ENCODE results near the gene GAB2. TPM values are rescaled to one million over a fixed set of nuclear protein-coding genes. Genes with fewer than 3 reads are reported as not detected.

GAB2 gene
- total and polyA plus RNA-seq, 2 of the 13 experiments (the other 11 are each of a cell fraction or from before 2014, with no cell fraction given), result 4.1 to 8.6 TPM

- POLR2A ChIA-PET, result no interaction called here
- no peak; the same call in 2 of the 3 replicates for ATAC-seq
- H3K79me2 ChIP-seq (ENCODE audit: insufficient read depth, low read length), result no peaks in the 10 kb centered on the region
- no peak overlapping the region for H3K9ac ChIP-seq (ENCODE audit: insufficient read depth, low read depth, low read length)
- intact Hi-C loops (cut with micrococcal nuclease; ENCODE audit: unreplicated experiment) (no loop called here), in situ Hi-C loops (cut with HindIII; ENCODE audit: extremely low pct_ligation_motif_present, low pct_unique_long_range_greater_than_20kb) (no loop called here)
- no peaks in the 10 kb centered on the region for H3K9me3 ChIP-seq (ENCODE audit: low read length)
- H3K4me2 ChIP-seq (ENCODE audit: low read depth, low read length), result no peak overlapping the region
- 94% methylated on average over 1 of the region's 1 CpG for WGBS (ENCODE audit: low lambda C conversion rate)
- BruUV-seq (replicated peaks), result no TSS peak
- TF ChIP-seq CEBPB (IDR thresholded peaks at IDR 0.05; ENCODE audit: borderline replicate concordance, low read depth, low read length) (no peak), AKNA (CRISPR knock-in tag; IDR thresholded peaks at IDR 0.05; ENCODE audit: borderline replicate concordance) (no peak), PBX2 (CRISPR knock-in tag; IDR thresholded peaks at IDR 0.05) (no peak), DNMT3B (CRISPR knock-in tag; conservative IDR thresholded peaks at IDR 0.05) (no peak), SP2 (CRISPR knock-in tag; IDR thresholded peaks at IDR 0.05) (no peak), USF2 (IDR thresholded peaks at IDR 0.05; ENCODE audit: low read depth, low read length) (no peak), USF2 (CRISPR knock-in tag; IDR thresholded peaks at IDR 0.05; ENCODE audit: borderline replicate concordance) (no peak), NR2F2 (IDR thresholded peaks at IDR 0.05; ENCODE audit: borderline replicate concordance, low read depth) (no peak), HNRNPH1 (optimal IDR thresholded peaks at IDR 0.05; ENCODE audit: low read depth, low read length) (no peak), RBAK (CRISPR knock-in tag; IDR thresholded peaks at IDR 0.05) (no peak), ZNF17 (CRISPR knock-in tag; IDR thresholded peaks at IDR 0.05) (no peak), RFXANK (CRISPR knock-in tag; IDR thresholded peaks at IDR 0.05) (no peak)
- TF ChIP-seq, protein P1, sequence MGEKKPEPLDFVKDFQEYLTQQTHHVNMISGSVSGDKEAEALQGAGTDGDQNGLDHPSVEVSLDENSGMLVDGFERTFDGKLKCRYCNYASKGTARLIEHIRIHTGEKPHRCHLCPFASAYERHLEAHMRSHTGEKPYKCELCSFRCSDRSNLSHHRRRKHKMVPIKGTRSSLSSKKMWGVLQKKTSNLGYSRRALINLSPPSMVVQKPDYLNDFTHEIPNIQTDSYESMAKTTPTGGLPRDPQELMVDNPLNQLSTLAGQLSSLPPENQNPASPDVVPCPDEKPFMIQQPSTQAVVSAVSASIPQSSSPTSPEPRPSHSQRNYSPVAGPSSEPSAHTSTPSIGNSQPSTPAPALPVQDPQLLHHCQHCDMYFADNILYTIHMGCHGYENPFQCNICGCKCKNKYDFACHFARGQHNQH (CRISPR knock-in tag; IDR thresholded peaks at IDR 0.05), result no peak
- TF ChIP-seq, protein P2, sequence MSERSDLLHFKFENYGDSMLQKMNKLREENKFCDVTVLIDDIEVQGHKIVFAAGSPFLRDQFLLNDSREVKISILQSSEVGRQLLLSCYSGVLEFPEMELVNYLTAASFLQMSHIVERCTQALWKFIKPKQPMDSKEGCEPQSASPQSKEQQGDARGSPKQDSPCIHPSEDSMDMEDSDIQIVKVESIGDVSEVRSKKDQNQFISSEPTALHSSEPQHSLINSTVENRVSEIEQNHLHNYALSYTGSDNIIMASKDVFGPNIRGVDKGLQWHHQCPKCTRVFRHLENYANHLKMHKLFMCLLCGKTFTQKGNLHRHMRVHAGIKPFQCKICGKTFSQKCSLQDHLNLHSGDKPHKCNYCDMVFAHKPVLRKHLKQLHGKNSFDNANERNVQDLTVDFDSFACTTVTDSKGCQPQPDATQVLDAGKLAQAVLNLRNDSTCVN (CRISPR knock-in tag; IDR thresholded peaks at IDR 0.05; ENCODE audit: borderline replicate concordance), result no peak
- CTCF ChIA-PET (ENCODE audit: low intra/inter-chr PET ratio, low total read pairs), result no interaction called here
- peak; percentile 17 for DNase-seq (ENCODE audit: low spot score)
- H3K4me1 ChIP-seq (ENCODE audit: insufficient read depth, low read length), result peaks cover 15% of the 10 kb centered on the region
- no peak overlapping the region for H3K27ac ChIP-seq (ENCODE audit: extremely low read length, insufficient read depth, low read length)
- H2AFZ ChIP-seq (ENCODE audit: low read length), result no peak overlapping the region
- no peaks in the 10 kb centered on the region for H3K27me3 ChIP-seq (ENCODE audit: control insufficient read depth in 1 of 2, insufficient read depth in 2 of 2, low read length in 2 of 2)
- FAIRE-seq, result no peak
- no peaks in the 10 kb centered on the region for H4K20me1 ChIP-seq (ENCODE audit: insufficient read depth, low read length)
- H3K36me3 ChIP-seq (replicated peaks in 1 of 2; ENCODE audit: control insufficient read depth in 1 of 2, insufficient read depth in 2 of 2, low read length in 2 of 2), result peaks cover 2 to 8% of the 10 kb centered on the region in 2 experiments; a peak in 4 of 5 replicates
- no peak overlapping the region for H3K4me3 ChIP-seq (replicated peaks in 1 of 3; ENCODE audit: insufficient read depth in 1 of 3, low read depth in 2 of 3, low read length in 3 of 3)
Measured at GRCh38 chr11:78251083-78251775, 166.4 kb downstream of the GAB2 start.
